ENCODE results near the gene AGTPBP1.

Gene AGTPBP1

DNA sequence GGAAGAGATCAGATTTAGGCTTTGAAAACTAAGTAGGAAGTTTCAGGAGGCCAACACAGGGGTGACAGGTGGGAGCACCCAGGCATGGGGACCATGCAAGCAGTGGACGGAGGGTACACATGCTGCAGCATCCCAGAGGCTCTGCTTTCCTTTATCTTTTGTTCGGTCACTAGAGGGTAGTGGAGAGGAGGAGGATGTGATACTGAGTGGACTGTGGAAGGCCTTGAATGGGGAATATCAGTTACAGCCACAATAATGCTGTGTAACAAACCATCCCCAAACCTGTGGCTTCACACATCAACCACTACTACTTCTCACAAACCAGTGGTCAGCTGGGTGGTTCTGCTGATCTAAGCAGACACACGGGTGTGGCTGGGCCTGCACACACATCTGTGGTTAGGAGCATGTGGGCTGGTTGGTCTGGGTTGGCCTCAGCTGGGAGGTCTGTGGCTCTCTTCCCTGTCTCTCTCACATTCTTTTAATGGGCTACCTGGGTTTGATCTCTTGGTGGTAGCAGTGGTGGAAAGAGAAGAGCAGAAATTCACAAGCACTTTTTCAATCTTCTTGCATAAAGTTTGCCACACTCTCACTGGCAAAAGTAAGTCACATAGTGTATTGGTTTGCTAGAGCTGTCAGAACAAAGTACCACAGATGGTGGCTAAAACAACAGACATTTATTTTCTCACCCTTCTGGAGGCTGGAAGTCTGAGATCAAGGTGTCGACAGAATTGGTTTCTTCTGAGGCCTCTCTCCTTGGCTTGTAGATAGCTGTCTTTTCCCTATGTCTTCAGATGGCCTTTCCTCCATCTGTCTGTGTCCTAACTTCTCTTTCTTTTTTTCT is 238.7 kb downstream of the AGTPBP1 start:
- H3K4me3 ChIP-seq (ENCODE audit: low read length): no peak overlapping the region
- no peak for DNase-seq (ENCODE audit: low read depth)
- TF ChIP-seq, protein P1, sequence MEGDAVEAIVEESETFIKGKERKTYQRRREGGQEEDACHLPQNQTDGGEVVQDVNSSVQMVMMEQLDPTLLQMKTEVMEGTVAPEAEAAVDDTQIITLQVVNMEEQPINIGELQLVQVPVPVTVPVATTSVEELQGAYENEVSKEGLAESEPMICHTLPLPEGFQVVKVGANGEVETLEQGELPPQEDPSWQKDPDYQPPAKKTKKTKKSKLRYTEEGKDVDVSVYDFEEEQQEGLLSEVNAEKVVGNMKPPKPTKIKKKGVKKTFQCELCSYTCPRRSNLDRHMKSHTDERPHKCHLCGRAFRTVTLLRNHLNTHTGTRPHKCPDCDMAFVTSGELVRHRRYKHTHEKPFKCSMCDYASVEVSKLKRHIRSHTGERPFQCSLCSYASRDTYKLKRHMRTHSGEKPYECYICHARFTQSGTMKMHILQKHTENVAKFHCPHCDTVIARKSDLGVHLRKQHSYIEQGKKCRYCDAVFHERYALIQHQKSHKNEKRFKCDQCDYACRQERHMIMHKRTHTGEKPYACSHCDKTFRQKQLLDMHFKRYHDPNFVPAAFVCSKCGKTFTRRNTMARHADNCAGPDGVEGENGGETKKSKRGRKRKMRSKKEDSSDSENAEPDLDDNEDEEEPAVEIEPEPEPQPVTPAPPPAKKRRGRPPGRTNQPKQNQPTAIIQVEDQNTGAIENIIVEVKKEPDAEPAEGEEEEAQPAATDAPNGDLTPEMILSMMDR (conservative IDR thresholded peaks at IDR 0.05; ENCODE audit: low read length): no peak

DNA sequence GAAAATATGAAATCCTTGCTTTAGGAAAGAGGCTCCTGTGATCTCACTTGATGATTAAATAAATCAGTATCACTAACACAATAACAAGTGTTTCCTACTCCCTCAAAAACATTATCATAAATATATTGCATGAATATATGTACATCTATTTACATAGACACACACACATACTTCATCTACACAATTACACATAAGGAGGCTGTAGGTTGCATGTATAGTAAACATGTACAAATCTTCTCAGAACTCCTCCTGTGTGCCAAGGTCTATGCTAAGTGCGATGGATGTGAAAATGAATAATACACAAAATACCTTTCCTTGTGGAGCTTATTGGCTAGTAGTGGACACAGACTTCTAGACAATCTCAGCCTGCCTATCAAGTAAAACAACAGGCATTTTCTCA is 239.9 kb downstream of the AGTPBP1 start:
- DNase-seq (ENCODE audit: low read depth): no peak
- H3K4me3 ChIP-seq (ENCODE audit: low read length): no peak overlapping the region
- TF ChIP-seq, protein P1 (conservative IDR thresholded peaks at IDR 0.05; ENCODE audit: low read length): no peak

DNA sequence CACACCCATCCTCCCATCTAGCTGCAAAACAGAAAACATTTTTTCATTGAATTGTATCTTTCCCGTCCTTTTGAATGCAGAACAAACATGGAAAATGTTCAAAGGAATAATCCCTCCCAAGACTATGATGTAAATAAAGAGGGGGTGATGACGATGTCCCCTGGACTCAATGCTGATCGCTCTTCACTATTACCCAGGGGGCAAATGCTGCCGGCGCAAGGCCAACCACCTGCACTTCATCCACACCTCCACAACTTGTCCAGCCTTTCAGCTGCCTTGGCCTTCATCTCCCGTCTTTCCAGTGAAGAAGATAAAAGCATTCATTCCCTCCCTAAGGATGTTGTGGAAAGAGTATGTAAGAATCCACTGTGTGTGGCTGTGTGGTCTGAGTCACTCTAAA is 240.3 kb downstream of the AGTPBP1 start:
- no peak overlapping the region for H3K4me3 ChIP-seq (ENCODE audit: low read length)
- TF ChIP-seq, protein P1 (conservative IDR thresholded peaks at IDR 0.05; ENCODE audit: low read length): no peak
- DNase-seq (ENCODE audit: low read depth): no peak
